H54 (cell line): ENCODE measurements around the gene APOBEC3B.
"Not testable (repeated sequence)": the region's sequence is repeated elsewhere in the genome, so short reads cannot be mapped to it uniquely, and the experiment has no call there.

Experiments used
- DNase-seq: peaks from one replicate; pipeline ENCODE4 v3.0.0; 2011; ENCODE audit warnings: low spot score, mixed read lengths; ENCODE audit not compliant: insufficient read length
- FAIRE-seq: peaks from 3 replicates; lab custom pipeline; 2011; peaks lifted over from hg19 to GRCh38; lab: Jason Lieb, UNC
- POLR2A ChIP-seq: IDR thresholded peaks from 2 replicates; pipeline ENCODE4 v1.6.1; 2011; ENCODE audit warnings: low read depth, mild to moderate bottlenecking, low read length

APOBEC3B gene

DNA sequence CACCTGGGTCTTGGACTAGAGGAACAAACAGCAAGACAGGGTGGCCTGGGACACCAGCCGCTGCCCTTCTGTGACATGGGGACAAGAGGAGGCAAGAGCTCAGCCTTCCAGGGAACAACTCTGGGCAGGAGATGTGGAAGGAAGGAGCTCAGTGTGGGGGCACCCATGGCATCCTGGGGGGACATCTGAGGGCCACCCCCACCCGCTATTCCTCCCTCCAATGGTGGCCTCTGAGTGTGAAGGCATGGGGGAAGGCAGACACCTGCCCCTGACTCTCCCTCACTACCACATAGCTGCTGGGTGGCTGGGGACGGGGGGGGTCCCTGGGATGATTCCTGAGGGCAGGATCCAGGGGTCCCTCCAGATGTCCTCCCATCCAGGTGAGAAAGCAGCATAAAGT, 4.5 kb downstream of the APOBEC3B start:
- no peak for TF ChIP-seq POLR2A
- no peak for FAIRE-seq
- no peak for DNase-seq

DNA sequence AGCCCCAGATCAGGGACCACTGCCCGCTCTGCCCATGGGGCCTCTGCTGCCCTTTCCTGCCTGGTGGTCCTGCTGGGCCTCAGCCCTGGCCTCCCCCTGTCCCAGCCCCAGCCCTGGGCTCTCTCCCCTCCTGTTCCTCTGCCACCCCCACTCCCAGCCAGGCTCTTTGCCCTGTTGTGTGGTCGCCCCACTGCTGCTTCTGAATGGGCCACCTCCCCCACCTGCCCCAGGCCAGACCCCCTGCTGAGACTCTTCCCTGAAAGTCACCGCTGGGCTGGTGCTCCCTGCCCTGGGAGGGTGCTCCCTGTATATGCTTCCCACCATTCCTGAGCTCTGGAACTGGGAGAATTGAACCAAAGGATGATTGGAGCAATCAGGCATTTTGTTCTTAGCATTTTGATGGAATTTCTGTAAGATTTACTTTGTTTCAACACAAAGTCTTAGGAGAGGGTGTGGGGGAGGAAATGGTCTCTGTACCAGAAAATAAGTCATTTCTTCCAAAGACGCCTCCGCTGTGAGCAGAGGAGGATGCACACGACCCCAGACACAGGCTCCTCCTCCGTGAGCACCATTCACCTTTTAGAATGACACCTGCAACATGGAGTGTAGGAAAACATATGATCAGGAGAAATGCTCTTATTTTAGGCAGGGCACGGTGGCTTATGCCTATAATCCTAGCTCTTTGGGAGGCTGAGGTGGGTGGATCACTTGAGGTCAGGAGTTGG, 5.2 kb downstream of the APOBEC3B start:
- TF ChIP-seq POLR2A, result no peak
- DNase-seq, result no peak
- FAIRE-seq, result no peak

DNA sequence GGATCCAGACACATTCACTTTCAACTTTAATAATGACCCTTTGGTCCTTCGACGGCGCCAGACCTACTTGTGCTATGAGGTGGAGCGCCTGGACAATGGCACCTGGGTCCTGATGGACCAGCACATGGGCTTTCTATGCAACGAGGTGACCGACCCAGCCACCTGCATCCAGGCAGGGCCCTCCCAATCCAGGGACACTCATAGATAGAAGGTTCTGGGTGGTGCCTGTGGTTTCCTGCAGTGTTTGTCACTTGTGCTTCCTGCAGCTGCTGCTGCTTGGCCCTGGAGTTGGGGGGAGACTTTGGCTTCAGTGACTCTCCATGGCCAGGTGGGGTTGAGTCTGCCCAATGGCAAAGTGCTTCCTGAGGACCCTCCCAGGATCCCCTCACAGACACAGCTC, 7.3 kb downstream of the APOBEC3B start:
- TF ChIP-seq POLR2A, result no peak
- no peak for FAIRE-seq
- no peak for DNase-seq

DNA sequence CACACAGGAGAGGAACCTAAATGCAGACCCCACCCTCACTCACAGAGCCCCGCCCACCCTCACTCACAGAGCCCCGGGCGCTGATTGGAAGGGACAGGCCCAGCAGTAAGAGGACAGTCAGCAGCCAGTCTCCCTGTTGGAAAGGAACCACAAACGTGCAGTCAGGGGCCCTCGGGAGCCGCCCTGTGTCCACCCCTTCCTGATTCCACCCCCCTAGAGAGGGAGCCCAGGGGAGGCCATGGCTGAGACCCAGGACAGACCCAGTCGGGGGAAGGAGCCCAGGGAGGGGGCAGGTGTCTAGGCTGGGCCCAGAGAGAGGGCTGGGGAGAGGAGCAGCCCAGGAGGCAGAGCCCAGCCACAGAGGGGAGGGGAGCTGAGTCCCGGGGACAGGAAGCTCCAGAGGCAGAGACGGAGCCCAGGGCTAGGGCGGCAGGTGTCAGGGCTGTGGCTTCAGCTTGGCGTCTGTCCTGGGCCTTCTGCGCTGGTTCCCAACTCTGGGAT, 10.8 kb downstream of the APOBEC3B start:
- not testable (repeated sequence) for DNase-seq, FAIRE-seq

DNA sequence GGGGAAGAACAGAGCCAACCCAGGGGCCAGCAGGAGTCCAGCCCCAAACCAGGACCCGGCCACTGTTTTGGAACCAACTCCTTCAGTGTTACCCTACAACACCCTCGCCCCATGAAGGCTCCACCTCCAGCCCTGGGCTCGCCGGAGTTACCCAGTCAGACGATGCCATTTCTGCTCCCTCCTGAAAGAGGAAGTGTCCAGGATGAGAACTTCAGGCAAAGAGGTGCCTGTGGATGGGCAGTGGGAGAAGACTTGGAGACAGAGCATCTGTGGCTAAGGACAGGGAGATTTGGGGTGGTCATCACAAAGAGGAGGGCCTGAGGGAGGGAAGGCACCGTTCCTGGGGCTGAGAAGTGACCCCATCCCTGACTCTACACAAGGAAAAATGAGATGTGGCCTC, 14.0 kb downstream of the APOBEC3B start:
- FAIRE-seq, result no peak
- TF ChIP-seq POLR2A, result no peak
- no peak for DNase-seq

DNA sequence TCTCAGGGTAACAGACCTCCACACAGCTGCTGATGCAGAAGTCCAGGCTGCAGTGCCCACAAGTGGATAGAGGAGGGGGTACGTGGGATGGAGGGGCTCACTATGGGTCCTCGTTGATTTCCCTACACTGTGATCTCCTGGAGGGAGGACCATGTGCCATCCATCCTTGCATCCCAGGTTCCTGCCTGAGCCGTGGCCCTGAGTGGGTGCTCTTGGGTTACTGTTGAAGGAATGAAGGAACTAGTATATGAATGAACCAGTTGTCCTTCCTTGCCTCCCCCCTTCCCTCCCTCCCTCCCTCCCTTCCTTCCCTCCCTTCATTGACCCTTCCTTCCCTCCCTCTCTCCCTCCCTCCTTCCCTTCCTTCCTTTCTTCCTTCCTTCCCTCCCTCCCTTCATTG, 15.4 kb downstream of the APOBEC3B start:
- no peak for TF ChIP-seq POLR2A
- FAIRE-seq, result no peak
- no peak for DNase-seq

DNA sequence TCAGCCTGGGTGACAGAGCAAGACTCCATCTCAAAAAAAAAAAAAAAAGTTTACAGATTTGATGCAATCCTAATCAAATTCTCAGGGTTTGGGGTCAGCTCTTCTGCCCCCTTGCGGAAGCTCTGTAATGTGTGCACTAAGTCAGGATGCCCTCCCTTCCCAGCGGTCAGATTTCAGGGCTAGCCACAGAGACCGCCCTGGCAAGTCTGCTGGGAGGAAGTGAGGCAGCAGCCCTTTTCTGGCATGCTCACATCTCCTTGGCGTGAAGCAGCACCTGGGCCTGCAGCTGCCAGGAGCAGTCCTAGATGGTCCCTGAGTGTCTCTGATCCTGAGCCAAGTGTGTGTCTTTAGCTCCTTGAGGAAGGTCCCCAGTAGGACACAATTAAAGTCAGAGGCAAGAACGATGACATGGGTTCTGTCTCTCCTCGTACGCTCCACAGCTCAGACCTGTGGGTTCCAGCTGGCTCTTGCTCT, 21.1 kb downstream of the APOBEC3B start:
- FAIRE-seq (peak; percentile 61), DNase-seq (peak; percentile 68)
- TF ChIP-seq POLR2A, result no peak

DNA sequence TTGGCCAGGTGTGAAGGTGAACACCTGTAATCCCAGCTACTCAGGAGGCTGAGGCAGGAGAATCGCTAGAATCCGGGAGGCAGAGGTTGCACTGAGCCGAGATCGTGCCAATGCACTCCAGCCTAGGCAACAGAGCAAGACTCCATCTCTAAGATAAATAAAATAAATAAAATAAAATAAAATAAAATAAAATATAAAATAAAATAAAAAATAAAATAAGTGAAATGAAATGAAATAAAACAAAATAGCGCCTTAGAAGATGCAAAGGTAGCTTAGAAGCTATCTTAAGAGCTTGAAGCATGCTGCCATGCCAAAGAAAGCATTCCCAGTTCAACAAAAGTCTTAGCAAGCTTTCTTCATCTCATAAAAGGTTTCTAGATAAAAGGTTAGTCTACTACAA, 25.0 kb downstream of the APOBEC3B start:
- DNase-seq, result no peak
- TF ChIP-seq POLR2A, result no peak
- FAIRE-seq, result no peak

DNA sequence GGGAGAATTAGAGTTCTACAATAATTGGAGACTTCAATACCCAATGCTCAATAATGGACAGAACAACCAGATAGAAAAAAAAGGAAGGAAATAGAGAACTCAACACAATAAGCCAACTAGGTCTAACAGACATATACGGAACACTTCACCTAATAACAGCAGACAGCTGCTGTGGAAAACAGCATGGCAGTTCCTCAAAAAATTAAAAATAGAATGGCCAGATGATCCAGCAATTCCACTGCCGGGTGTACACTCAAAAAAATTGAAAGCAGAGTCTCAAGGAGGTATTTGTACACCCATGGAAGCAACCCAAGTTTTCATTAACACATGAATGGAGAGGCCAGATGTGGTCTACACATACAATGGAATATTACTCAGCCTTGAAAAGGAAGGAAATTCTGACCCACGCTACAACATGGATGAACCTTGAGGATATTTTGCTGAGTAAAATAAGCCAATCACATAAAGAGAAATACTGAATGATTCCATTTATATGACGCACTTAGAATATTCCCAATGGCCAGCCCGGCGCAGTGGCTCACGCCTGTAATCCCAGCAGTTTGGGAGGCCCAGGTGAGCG, 26.2 kb downstream of the APOBEC3B start:
- not testable (repeated sequence) for DNase-seq

DNA sequence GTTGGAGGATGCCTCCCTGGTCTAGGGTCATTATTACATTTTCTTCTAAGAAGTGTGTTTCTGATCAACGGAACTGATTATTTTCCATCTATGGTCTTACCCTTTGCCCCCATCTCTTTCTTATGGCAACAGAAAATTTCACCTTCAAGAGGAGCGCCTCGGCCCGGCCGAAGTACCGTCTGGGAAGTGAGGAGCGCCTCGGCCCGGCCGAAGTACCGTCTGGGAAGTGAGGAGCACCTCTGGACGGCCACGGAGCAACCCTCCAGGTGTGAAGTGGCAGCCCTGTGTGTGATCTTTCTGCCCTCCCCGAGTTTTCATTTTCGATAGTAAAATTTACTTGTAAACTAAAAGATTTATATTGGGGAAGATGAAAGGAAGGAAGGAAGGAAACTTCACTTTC, 28.8 kb downstream of the APOBEC3B start:
- TF ChIP-seq POLR2A, result no peak
- DNase-seq, result no peak
- no peak for FAIRE-seq

More for the DNA sequence above, 26.2 kb downstream of the APOBEC3B start:
- not testable (repeated sequence) for FAIRE-seq

DNA sequence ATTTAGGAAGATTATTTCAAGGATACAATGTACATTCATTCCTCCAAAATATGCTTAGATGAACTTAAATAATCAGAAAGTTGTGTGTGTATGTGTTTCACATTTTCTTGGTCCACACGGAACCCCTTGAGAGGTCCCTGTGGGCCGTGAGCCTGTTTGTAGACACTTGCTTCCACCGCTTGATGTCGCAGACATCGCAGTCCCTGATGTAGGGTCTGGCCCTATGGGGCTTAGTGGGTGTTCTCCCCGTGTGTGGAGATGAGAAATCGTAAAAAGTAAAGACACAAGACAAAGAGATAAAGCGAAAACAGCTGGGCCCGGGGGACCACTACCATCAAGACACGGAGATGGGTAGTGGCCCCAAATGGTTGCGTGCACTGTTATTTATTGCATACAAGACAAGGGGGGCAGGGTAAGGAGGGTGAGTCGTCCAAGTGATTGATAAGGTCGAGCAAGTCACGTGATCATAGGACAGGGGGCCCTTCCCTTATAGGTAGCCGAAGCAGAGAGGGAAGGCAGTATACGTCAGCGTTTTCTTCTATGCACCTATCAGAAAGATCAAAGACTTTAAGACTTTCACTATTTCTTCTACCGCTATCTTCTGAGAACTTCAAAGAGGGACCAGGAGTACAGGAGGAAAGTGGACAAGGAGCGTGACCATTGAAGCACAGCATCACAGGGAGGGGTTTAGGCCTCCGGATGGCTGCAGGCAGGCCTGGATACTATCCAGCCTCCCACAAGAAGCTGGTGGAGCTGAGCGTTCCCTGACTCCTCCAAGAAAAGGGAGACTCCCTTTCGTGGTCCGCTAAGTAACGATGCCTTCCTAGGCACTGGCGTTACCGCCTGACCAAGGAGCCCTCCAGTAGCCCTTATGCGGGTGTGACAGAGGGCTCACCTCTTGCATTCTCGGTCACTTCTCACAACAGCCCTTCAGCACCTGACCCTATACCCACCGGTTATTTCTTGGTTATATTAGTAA, 30.7 kb downstream of the APOBEC3B start:
- no peak for TF ChIP-seq POLR2A
- no peak for DNase-seq
- FAIRE-seq, result no peak

DNA sequence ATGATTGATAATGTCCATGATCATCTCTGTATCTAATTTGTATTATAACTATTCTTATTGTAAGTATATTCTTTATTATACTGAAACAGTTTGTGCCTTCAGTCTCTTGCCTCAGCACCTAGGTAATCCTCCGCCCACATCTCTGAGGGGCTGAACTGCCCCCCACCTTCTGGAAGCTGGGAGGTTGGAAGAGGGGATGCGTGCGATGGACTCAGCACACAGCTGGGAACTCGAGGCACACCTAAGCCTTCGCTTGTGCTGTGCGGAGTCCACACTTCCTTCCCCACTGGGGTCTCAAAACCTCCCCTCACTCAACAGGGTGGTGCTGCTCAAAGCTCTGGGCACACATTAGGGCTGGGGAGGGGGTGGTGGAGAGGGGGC, 31.4 kb downstream of the APOBEC3B start:
- not testable (repeated sequence) for DNase-seq, FAIRE-seq

DNA sequence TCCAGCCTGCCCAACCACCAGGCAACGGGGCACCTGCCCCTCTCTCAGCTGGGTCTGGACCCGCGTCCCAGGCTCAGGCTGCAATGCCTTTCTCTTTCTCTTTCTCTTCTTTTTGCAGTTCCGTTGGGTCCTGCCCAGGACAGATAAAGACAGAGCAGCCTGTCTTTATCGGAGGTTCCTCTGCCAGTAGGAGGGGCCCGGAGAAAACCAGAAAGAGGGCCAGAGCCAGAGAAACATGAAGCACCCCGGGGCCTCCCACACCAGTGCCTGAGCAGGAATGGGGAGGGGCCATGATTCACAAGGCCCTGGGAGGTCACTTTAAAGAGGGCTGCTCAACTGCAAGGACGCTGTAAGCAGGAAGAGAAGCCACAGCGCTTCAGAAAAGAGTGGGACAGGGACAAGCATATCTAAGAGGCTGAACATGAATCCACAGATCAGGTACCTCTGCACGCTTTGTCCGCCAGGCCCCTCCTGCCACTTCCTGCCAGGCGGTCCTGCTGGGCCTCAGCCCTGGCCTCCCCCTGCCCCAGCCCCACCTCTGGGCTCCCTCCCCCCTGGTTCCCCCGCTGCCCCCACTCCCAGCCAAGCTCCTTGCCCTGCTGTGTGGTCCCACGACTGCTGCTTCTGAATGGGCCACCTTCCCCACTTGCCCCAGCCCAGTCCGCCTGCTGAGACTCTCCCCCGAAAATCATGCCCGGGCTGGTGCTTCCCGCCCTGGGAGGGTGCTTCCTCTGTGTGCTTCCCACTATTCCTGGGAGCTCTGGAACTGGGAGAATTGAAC, 32.0 kb downstream of the APOBEC3B start, which contains the start of gene APOBEC3C:
Gene APOBEC3C (plus strand): TSS at position 316 of the 781 bp plus-strand sequence. CDS start 106 bp downstream, at position 422.
- FAIRE-seq, result peak; percentile 55
- DNase-seq, result peak; percentile 50
- TF ChIP-seq POLR2A, result peak; percentile 64

DNA sequence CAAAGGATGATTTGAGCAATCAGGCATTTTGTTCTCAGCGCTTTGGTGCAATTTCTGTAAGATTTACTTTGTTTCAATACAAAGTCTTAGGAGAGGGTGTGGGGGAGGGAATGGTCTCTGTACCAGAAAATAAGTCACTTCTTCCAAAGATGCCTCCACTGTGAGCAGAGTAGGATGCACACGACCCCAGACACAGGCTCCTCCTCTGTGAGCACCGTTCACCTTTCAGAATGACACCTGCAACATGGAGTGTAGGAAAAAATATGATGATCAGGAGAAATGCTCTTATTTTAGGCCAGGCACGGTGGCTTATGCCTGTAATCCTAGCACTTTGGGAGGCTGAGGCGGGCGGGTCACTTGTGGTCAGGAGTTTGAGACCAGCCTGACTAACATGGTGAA, 32.6 kb downstream of the APOBEC3B start:
- FAIRE-seq, DNase-seq: not testable (repeated sequence)
